HK-2 (cell line): Measurements from ENCODE around the gene TNFRSF8.

Experiments used
- DNase-seq: peaks from one replicate; pipeline ENCODE4 v3.0.0-alpha.2; 2018; ENCODE audit not compliant: unreplicated experiment

The TNFRSF8 gene

DNA sequence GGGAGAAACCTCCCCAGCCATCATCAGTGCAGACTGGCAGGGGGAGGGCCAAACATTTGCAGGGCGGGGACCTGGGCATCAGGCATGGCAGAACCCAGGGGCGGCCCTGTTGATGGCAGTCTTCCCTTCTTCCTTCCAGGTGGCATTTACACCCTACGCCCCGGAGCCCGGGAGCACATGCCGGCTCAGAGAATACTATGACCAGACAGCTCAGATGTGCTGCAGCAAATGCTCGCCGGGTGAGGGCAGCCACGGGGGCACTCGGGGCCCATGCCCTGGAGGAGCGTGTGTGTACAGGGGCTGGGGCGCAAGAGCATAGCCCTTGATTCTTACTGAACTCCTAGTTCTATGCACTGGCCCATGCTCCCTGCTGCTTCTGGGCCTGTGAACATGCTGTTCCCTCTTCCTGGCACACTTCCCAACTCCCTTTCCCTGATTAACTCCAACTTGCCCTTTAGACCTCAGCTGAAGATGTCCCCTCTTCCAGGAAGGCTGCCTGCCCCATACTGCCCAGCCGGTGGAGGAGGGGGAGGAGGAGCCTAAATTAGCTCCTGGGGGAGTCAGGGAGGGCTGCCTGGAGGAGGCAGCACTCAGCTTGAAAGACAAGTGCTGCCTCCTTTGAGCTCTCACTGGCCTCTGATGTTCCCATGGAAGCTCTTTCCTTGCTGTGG is 125.7 kb downstream of the TNFRSF8 start:
- DNase-seq = no peak

GRCh38 chr1:12189328-12189682 is 126.2 kb downstream of the TNFRSF8 start:
- no peak for DNase-seq

GRCh38 chr1:12191242-12192032 is 128.3 kb downstream of the TNFRSF8 start:
- DNase-seq = no peak
